ENCODE measurements around the gene KCNN2. TPM values are rescaled to one million over a fixed set of nuclear protein-coding genes. Genes with fewer than 3 reads are reported as not detected.

The KCNN2 gene
- total and polyA plus RNA-seq, 10 of the 15 experiments (the other 5 are each of a cell fraction or from before 2014, with no cell fraction given) = 0.21 to 3.6 (median 0.79) TPM

- 25% methylated on average over 7 of the region's 7 CpGs for WGBS (ENCODE audit: insufficient coverage, insufficient replicate concordance, low lambda C conversion rate, missing lambda C conversion rate)
- no peak overlapping the region for H2AFZ ChIP-seq (ENCODE audit: control insufficient read depth, low read depth, low read length)
- SMC1A ChIA-PET (ENCODE audit: uncharacterized antibody, unreplicated experiment) = interaction anchor here (1.0 to 13.1 kb wide), 6 partner anchors 11 to 80 kb away, joined by 3 to 297 read pairs (median 4); no protein-coding TSS in a partner anchor
- no TSS peak for BruUV-seq (replicated peaks)
- CTCF ChIA-PET = interaction anchor here (0.7 to 2.4 kb wide), 3 partner anchors 66 to 80 kb away, joined by 3 to 9 read pairs (median 4); no protein-coding TSS in a partner anchor
- no peaks in the 10 kb centered on the region for H3K9me3 ChIP-seq (replicated peaks; ENCODE audit: control insufficient read depth, insufficient read depth, low read length)
- H4K20me1 ChIP-seq (ENCODE audit: control insufficient read depth, insufficient read depth) = no peaks in the 10 kb centered on the region
- no peak for FAIRE-seq
- H3K4me3 ChIP-seq = no peak overlapping the region
- ATAC-seq = no peak
- H3K79me2 ChIP-seq (ENCODE audit: control insufficient read depth, insufficient read depth, low read length) = no peaks in the 10 kb centered on the region
- H3K27ac ChIP-seq (ENCODE audit: control insufficient read depth, insufficient read depth) = no peak overlapping the region
- no peak overlapping the region for H3K4me2 ChIP-seq (ENCODE audit: control insufficient read depth, insufficient read depth)
- no peaks in the 10 kb centered on the region for H3K36me3 ChIP-seq (ENCODE audit: control insufficient read depth in 2 of 2, insufficient read depth in 2 of 2, low read length in 1 of 2)
- RAD21 ChIA-PET (ENCODE audit: unreplicated experiment) = interaction anchor here (13.6 kb wide), 1 partner anchor 79 kb away, joined by 318 read pairs; no protein-coding TSS in a partner anchor
- intact Hi-C loops (cut with micrococcal nuclease; ENCODE audit: unreplicated experiment) = loop anchor here (10.0 kb wide), 1 partner anchor 805 kb away; no protein-coding TSS in a partner anchor
- no peaks in the 10 kb centered on the region for H3K4me1 ChIP-seq (ENCODE audit: control insufficient read depth, insufficient read depth, low read length)
- POLR2A ChIA-PET = interaction anchor here (1.6 to 2.5 kb wide), 2 partner anchors 17 to 50 kb away, joined by 4 to 5 read pairs; no protein-coding TSS in a partner anchor
- H3K27me3 ChIP-seq (replicated peaks in 1 of 2; ENCODE audit: control insufficient read depth in 2 of 2, insufficient read depth in 2 of 2, low read length in 1 of 2) = no peaks in the 10 kb centered on the region; a peak in 1 of 4 replicates
- DNase-seq (ENCODE audit: low read depth, low spot score) = no peak
- in situ Hi-C loops (cut with MboI) = loop anchor here (25.0 kb wide), 1 partner anchor 417 kb away; no protein-coding TSS in a partner anchor
- no peak overlapping the region for H3K9ac ChIP-seq (ENCODE audit: control insufficient read depth, insufficient read depth, low read length)
- TF ChIP-seq CBFB (IDR thresholded peaks at IDR 0.05; ENCODE audit: low read depth) = no peak
- no peak for TF ChIP-seq BCL11A (IDR thresholded peaks at IDR 0.05; ENCODE audit: low read depth, low read length)
- TF ChIP-seq POLR2A (IDR thresholded peaks at IDR 0.05; ENCODE audit: low read depth, low read length) = no peak
- TF ChIP-seq RCOR1 (conservative IDR thresholded peaks at IDR 0.05; ENCODE audit: low read depth, low read length) = no peak
- TF ChIP-seq SKIL (IDR thresholded peaks at IDR 0.05; ENCODE audit: low read depth, poor library complexity, severe bottlenecking) = no peak
- no peak for TF ChIP-seq ZNF687 (IDR thresholded peaks at IDR 0.05)
- no peak for TF ChIP-seq ZBTB40 (IDR thresholded peaks at IDR 0.05; ENCODE audit: borderline replicate concordance)
- no peak for TF ChIP-seq REST (IDR thresholded peaks at IDR 0.05; ENCODE audit: low read depth, low read length)
These were observed 8.0 kb downstream of the KCNN2 start for GRCh38 chr5:114369680-114370417.
